GM12875 (cell line): Measurements from ENCODE around the gene ADAMTS9.

Experiments used
- H3K4me3 ChIP-seq: one replicate; pipeline ENCODE4 v1.5.1; 2011; ENCODE audit warnings: low read depth, low read length, control low read depth
- CTCF ChIP-seq: IDR thresholded peaks from 2 replicates; pipeline ENCODE4 v1.5.1; 2011; ENCODE audit warnings: low read depth, mild to moderate bottlenecking, control low read depth, inconsistent platforms, low read length, moderate library complexity, borderline replicate concordance; ENCODE audit not compliant: insufficient read depth

Gene ADAMTS9

GRCh38 chr3:64506255-64506654, 181.5 kb downstream of the ADAMTS9 start:
- no peak for TF ChIP-seq CTCF
- no peak overlapping the region for H3K4me3 ChIP-seq

- TF ChIP-seq CTCF, result no peak
- H3K4me3 ChIP-seq, result no peak overlapping the region
Measured at GRCh38 chr3:64505419-64505818, 182.4 kb downstream of the ADAMTS9 start.

GRCh38 chr3:64502284-64502683, 185.5 kb downstream of the ADAMTS9 start:
- no peak for TF ChIP-seq CTCF

GRCh38 chr3:64501298-64501906, 186.4 kb downstream of the ADAMTS9 start:
- no peak overlapping the region for H3K4me3 ChIP-seq
- TF ChIP-seq CTCF, result no peak

More at GRCh38 chr3:64502284-64502683, 185.5 kb downstream of the ADAMTS9 start:
- H3K4me3 ChIP-seq, result no peak overlapping the region

- H3K4me3 ChIP-seq, result no peak overlapping the region
- TF ChIP-seq CTCF, result no peak
Measured at GRCh38 chr3:64496786-64497490, 190.9 kb downstream of the ADAMTS9 start.

- no peak for TF ChIP-seq CTCF
Measured at GRCh38 chr3:64495781-64496334, 191.9 kb downstream of the ADAMTS9 start.

More at GRCh38 chr3:64495781-64496334, 191.9 kb downstream of the ADAMTS9 start:
- H3K4me3 ChIP-seq, result no peak overlapping the region
